SW480 (cell line): ENCODE data around the gene SPSB3.

Source experiments
- DNase-seq: peaks from one replicate; pipeline ENCODE4 v3.0.0-alpha.2; 2016; ENCODE audit warnings: low spot score

SPSB3 gene

DNA sequence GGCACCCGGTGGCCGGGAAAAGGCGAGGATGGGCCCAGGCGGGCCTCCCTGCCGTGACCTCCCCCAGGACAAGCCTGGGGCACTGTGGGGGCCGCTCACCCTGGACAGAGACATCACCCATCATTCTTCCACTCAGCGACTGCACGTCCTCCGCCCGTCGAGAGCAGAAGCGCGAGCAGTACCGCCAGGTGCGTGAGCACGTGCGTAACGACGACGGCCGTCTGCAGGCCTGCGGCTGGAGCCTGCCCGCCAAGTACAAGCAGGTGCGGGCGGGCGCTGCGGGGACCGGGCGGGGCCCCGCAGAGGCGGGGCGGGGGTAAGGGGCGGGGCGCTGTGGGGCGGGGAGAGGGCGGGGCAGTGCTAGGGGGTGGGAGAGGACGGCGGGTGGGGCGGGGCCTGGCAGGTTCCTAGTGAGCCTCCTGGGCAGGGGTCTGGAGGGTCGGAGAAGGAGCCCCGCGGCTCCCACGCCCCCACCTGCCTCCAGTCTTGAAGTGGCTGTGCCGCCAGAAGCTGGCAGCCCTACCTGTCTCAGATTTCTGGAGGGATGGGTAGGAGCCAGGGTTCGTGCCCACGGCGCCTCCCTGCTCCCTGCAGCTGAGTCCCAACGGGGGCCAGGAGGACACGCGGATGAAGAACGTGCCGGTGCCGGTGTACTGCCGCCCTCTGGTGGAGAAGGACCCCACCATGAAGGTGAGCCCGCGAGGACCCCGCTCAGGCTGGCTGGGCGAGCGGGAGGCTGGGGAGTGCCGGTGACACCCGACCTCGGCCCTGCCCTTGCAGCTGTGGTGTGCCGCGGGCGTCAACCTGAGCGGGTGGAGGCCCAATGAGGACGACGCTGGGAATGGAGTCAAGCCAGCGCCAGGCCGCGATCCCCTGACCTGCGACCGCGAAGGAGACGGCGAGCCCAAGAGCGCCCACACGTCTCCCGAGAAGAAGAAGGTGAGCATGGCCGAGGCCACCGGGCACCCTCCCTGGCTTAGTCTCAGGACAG lies 18.6 kb downstream of the SPSB3 start:
- no peak for DNase-seq

- DNase-seq, result no peak
These were observed 19.4 kb downstream of the SPSB3 start for GRCh38 chr16:1762879-1763520.

DNA sequence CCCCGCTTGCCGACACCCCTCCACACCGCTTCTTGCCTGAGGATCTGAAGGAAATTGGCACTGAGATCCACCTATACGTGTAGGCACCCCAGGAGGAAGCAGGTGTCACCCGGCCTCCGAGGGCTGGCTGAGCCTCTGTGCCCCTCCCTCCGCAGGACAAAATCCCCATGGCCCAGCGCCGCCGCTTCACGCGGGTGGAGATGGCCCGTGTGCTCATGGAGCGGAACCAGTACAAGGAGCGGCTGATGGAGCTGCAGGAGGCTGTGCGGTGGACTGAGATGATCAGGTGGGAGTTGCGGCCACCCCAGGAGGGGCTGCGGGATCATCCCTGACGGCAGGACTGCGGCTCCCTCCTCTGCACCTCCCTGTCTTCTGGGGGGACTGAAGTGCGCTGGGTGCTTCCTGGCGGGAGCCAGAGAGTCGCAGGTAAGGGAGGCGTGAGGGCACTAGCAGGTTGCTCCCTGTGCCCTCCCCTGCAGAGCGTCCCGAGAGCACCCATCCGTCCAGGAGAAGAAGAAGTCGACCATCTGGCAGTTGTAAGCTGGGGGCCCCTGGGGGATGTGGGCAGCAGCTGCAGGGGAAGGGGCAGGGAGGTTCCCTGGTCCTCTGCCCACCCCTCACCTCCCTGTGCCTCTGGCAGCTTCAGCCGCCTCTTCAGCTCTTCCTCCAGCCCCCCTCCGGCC lies 20.0 kb downstream of the SPSB3 start:
- DNase-seq, result no peak

DNA sequence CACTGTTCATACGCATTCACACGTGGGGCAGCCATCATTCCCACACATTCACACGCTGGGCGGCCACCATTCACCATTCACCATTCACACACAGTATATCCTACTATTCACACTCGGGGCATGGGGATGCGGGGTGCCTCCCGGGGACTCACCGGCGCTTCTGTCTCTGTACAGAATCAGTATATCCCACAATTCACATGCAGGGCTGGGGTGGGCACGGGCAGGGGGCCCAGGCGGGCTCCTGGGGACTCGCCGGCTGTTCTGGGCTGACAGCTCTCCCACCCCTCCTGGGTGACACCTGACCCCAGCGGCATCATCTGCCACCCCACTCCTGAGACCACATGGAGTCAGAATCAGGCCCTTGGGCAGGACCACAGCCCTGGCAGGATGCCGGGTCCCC lies 20.6 kb downstream of the SPSB3 start:
- DNase-seq, result no peak

DNA sequence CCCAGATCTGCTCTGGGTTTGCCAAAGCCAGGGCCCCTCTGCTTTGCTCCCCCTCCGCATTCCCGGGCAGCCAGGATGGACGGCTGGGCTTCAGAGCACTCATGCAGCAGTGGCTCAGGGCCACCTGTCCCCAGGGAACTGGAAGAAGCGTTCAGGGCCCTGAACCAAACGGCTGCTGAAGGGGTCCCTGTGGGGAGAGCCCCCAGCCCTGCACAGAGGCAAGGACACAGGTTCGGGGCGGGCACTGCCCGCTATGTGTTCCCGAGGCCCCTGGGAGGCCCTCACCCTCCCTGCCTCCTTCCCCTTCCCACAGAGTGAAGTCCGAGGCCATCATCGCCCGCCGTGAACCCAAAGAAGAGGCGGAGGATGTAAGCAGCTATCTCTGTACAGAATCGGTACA lies 21.5 kb downstream of the SPSB3 start:
- no peak for DNase-seq

DNA sequence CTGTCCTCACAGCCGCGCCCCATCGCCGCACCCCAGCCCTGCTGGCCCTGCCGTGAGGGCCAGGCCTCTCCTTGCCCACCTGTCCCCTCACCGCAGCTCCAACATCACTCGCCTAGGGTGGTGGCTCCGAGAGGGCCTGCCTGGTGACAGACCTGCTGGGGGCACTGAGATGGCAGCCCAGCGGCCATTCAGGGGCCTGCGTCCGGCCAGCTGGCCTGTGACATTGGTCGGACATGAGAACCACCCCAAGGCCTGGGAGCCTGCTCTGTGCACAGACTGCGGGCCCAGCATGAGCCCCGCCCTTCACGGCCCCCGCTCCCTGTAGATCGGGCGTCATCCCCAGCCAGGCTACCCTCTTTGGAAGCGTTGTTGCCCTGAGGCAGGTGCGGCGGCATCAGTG lies 22.9 kb downstream of the SPSB3 start:
- no peak for DNase-seq

- DNase-seq, result no peak
These were observed 23.4 kb downstream of the SPSB3 start for GRCh38 chr16:1758923-1759322.

DNA sequence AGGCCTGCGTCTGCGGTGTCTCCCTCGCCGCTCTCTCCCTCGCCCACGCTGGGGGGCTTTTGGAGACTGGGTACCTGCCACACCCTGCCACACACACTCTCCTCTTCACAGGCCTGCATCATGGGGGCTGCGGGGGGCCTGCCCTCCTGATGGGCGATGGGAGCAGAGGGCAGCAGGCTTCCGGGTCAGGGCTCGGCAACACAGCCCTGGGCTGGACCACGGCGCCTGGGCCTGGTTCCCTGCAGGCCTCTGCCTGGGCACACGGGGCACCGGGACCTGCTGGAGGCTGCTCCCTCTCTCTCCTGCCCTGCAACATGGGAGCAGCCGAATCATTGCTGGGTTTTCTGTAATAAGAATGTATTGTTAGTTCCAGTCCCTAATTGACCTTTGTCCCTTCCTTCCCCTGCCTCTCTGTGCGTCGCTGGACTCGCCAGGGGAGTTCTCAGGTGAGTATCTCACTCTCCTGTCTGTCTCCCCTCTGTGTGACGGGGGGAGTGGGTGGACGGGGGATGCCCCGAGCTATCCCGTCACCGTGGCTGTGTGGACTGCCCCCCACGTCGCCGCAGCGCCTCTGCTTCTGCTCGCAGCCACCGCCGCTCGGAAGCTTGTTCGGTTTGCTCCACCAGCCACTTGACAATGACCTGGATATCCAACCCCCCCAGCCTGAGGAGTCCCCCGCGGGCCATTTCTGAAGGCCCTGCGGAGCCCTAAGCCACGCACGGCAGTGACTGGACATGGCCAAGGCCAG lies 24.5 kb downstream of the SPSB3 start:
- no peak for DNase-seq

DNA sequence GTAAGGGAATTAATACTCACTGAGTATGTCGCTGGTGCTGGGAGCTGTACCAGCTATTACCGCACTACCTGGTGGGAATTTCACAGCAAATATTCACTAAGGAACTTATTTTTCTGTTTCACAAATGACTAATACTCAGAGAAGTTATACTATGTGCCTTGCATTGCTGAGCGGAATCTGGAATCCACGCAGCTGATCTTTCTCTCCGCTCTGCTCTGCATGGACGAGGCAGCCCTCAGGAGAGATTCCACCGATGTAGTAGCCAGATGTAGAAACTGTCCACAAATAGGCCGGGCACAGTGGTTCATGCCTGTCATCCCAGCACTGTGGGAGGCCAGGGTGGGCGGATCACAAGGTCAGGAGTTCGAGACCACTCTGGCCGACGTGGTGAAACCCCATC lies 28.2 kb downstream of the SPSB3 start:
- no peak for DNase-seq

DNA sequence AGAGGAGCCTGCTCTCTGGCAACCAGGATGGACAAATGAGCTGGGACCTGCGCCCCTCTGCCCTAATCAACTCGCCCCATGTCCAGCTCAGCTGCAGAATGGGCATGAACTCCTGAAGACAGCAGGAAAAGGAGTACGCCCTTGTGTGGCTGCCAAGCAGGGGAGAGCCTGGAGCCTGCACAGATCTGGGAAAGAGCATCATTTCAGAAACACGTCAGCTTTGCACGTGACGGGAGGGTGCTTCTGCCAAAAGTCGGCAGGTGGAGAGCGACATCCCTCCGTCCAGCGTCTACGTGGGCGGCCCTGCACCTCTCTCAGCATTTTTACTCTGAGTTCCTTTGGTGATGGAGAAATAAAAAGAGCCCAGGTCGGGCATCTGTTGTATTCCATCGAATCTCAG lies 29.5 kb downstream of the SPSB3 start:
- DNase-seq, result no peak

GRCh38 chr16:1751946-1752345 lies 30.4 kb downstream of the SPSB3 start:
- no peak for DNase-seq

GRCh38 chr16:1749152-1750117 lies 32.9 kb downstream of the SPSB3 start:
- no peak for DNase-seq

DNA sequence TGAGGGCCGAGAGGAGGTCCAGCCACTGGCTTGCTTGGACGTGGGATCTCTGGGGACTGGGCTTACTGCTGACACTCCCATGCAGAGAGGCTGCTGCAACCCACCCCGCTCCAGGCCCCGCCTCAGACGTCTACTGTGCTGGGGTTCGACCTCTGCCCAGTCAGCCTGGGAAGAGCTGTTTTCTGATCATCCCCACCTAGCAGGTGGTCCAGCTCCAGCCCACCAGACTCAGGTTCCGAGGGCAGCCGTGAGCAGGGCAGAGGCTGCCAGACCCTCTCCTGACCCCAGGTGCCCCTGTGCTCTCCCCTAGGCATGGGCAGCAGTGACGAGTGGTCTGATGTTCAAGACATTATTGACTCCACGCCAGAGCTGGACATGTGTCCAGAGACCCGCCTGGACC lies 34.4 kb downstream of the SPSB3 start:
- no peak for DNase-seq

DNA sequence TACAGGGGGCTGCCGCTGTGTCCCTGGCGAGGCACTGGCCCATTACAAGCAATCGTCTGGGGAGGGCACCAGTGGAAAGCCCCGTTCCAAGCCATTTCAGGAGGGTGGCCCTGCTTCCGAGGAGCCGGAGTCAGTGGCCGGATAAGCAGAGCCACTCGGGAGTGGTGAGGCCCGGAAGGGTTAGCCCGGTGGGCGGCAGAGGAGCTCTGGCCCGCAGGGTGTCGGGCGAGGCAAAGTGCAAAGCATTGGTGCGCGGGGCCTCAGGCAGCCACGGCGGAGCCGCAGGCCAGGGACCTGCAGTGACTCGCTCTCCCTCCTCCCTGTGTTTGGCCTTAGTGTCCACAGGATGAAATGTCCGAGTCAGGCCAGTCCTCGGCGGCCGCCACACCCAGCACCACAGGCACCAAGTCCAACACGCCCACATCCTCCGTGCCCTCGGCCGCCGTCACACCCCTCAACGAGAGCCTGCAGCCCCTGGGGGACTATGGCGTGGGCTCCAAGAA lies 35.6 kb downstream of the SPSB3 start:
- peak; percentile 26 for DNase-seq

- peak; percentile 83 for DNase-seq
These were observed 36.3 kb downstream of the SPSB3 start for GRCh38 chr16:1745900-1746692.

DNA sequence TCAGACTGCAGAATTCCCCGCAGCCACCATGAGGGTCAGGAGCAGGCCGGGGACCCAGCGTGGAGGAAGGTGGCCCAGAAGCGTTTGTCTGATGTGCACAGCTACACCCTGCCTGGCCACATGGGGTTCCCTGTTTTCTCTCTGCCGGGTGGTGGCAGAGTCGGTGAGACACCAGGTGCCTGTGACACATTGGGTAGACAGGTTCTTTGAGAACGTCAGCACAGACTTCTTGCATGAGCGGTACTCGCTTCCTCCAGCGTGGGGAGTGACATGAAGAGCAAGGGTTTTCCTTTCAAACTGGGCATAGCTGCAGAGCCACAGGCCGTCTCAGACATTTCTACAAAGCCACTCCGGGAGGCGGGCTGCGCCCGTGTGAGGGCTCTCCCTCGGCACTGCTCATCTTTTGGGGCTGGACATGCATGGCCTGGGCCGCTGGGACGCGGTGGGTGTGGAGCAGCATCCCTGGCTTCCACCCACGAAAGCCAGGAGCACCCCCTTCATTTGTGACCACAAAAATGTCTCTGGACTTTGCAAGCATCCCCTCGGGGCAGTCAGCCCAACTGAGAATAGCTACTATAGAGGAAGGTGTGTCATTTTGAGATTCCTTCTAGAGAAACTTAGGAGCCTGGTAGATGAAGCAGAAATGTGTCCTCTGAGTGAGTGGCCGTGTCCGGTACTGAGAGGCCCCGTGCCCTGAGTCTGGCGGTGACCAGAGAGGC lies 37.0 kb downstream of the SPSB3 start:
- DNase-seq, result peak; percentile 68

GRCh38 chr16:1744338-1744840 lies 38.0 kb downstream of the SPSB3 start:
- no peak for DNase-seq

DNA sequence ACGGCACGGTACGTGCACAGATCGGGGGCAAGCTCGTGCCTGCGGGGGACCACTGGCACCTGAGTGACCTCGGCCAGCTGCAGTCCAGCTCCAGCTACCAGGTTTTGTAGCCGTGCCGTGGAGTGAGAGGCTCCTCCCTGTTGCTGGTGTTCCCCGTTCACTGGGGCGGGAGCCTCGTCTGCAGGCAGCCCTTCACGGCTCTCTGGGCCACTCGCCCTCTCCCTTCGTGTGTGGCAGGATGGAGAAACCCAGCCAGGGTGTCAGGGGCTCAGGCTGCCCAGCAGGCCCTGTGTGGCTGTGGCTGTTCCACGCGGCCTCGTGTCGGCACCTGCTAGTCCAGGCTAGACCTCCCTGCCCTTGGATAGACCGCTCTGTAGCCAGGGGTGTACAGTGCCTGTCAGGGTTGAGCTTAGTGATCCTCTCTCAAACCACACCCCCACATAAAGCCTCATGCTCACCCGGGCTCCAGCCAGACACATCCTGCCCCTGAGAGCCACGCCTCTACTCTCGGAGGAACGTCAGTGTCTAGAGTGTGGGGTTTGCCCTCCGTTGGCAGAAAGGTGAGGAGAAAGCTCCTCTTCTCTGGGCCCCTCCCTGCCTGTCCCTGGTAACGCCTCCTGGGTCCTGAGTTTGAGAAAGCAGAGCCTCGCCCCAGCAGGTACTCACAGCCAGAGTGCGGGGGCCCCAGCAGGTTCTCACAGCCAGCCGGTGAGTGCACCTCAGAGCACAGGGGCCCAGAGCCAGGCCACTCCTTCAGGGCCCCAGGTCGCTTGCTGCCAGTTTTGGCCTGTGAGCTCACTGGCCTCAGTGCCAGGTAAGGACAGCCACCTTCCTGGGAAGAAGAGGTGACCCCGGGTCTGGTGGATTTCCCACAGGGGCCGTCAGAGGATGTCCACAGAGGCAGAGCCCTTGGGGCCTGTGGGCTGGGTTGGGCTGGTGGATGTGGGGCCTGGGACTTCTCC lies 38.7 kb downstream of the SPSB3 start:
- no peak for DNase-seq
